Transverse colon (tissue), 4 donors: Measurements from ENCODE around the gene KIZ. TPM values are rescaled to one million over a fixed set of nuclear protein-coding genes. Genes with fewer than 3 reads are reported as not detected.

ENCODE experiments used
- DNase-seq: peaks from one replicate; pipeline ENCODE4 v3.0.0-alpha.2; 2019
- H3K27ac ChIP-seq, 4 donors: fragments of 200-600 bp; sonication (generic); 2 replicates each; pipeline ENCODE4 v1.5.1; 2016 to 2018; ENCODE audit warnings: inconsistent platforms in 4 of 4
- H3K27me3 ChIP-seq: fragments of 200-600 bp; sonication (generic); 2 replicates; pipeline ENCODE4 v1.5.1; 2017; ENCODE audit warnings: inconsistent platforms
- H3K36me3 ChIP-seq, 4 donors: fragments of 200-600 bp; sonication (generic); 2 replicates each; pipeline ENCODE4 v1.5.1; 2017 to 2019; ENCODE audit warnings: inconsistent platforms in 4 of 4
- H3K4me1 ChIP-seq, 4 donors: fragments of 200-600 bp; sonication (generic); 2 replicates each; pipeline ENCODE4 v1.5.1; 2017 to 2020; ENCODE audit warnings: inconsistent platforms in 4 of 4
- H3K4me3 ChIP-seq, 4 donors: fragments of 200-600 bp; sonication (generic); 1 replicate in 1 of 4; 2 replicates in 3 of 4; pipeline versions ENCODE4 v1.5.1 to v1.6.1; 2017 to 2019; ENCODE audit warnings: inconsistent platforms in 4 of 4
- H3K9me3 ChIP-seq, 2 donors: fragments of 200-600 bp; sonication (generic); 2 replicates each; pipeline ENCODE4 v1.5.1; 2017 to 2019; ENCODE audit warnings: inconsistent platforms in 2 of 2
- CTCF ChIP-seq, 5 experiments: fragments of 200-600 bp in 3 of 5; fragments of 450-650 bp in 2 of 5; sonication (generic) in 3 of 5; IDR thresholded peaks; 1 replicate in 2 of 5; 2 replicates in 3 of 5; pipeline ENCODE4 v1.5.1; 2016 to 2017; ENCODE audit warnings: antibody characterized with exemption in 5 of 5, inconsistent platforms in 3 of 5, mild to moderate bottlenecking in 2 of 5, moderate library complexity in 1 of 5
- EP300 ChIP-seq: sonication (generic); formaldehyde crosslinking; IDR thresholded peaks from one replicate; pipeline ENCODE4 v1.6.1; 2017; ENCODE audit warnings: antibody characterized with exemption, low read depth
- POLR2A ChIP-seq: fragments of 450-650 bp; IDR thresholded peaks from one replicate; pipeline ENCODE4 v1.6.1; 2016; ENCODE audit warnings: antibody characterized with exemption, mild to moderate bottlenecking, moderate library complexity
- POLR2AphosphoS5 ChIP-seq, 3 donors: sonication (generic); formaldehyde crosslinking; IDR thresholded peaks; one replicate each; pipeline ENCODE4 v1.6.1; 2016; ENCODE audit warnings: antibody characterized with exemption in 3 of 3
- WGBS, 2 donors: methylation state at CpG; one replicate each; pipeline ENCODE4 v1.1.5; 2018; ENCODE audit warnings: low coverage in 1 of 2; 5-methylcytosine and 5-hydroxymethylcytosine counted together
- in situ Hi-C, 4 donors: fragments of 200-750 bp; cut with MboI; loops; one replicate each; pipeline versions ENCODE4 v1.15.0 to v1.15.1; 2017; ENCODE audit warnings: low sequenced_read_pairs in 3 of 4, low pct_ligation_motif_present in 1 of 4, low pct_unique_long_range_greater_than_20kb in 1 of 4
- intact Hi-C: fragments of 100-400 bp; cut with DNase I; formaldehyde crosslinking; loops from one replicate; pipeline ENCODE4 v1.15.1; 2023; ENCODE audit warnings: low total_unique reads
- total RNA-seq, 4 donors: library from RNA; depleted of rRNA; stranded (reverse); fragments of >200 nt; gene quantifications; one replicate each; pipeline ENCODE4 v1.1.0, GENCODE V29; 2016

The KIZ gene
- total RNA-seq, 4 donors from 2014 or later: 24.3 to 95.9 (median 36.9) TPM

- no peak overlapping the region for H3K27ac ChIP-seq
- DNase-seq: peak; percentile 47
- intact Hi-C loops (no loop called here), in situ Hi-C loops (no loop called here)
- no peaks in the 10 kb centered on the region for H3K36me3 ChIP-seq
- no peaks in the 10 kb centered on the region for H3K9me3 ChIP-seq
- peak overlapping the region in 3 of 4 donors; percentile 2 to 57 (median 20) for H3K4me3 ChIP-seq
- TF ChIP-seq POLR2A (no peak), POLR2AphosphoS5 (IDR thresholded peaks at IDR 0.05) (no peak), CTCF (IDR thresholded peaks at IDR 0.05) (no peak), EP300 (no peak)
- H3K4me1 ChIP-seq: peaks cover 6 to 46% (median 39%) of the 10 kb centered on the region in 4 donors
- H3K27me3 ChIP-seq: peaks cover 100% of the 10 kb centered on the region
- WGBS, 2 donors: 0 to 2% methylated on average over 3 to 38 of the region's 38 CpGs
Measured at GRCh38 chr20:21102603-21103311, 23.1 kb upstream of the KIZ start.

- in situ Hi-C loops (no loop called here), intact Hi-C loops (no loop called here)
- H3K4me3 ChIP-seq: no peak overlapping the region
- 21 to 22% methylated on average over 5 to 32 of the region's 32 CpGs for WGBS, 2 donors
- H3K36me3 ChIP-seq: no peaks in the 10 kb centered on the region
- H3K27ac ChIP-seq: no peak overlapping the region
- TF ChIP-seq EP300 (no peak), POLR2AphosphoS5 (IDR thresholded peaks at IDR 0.05) (no peak), CTCF (IDR thresholded peaks at IDR 0.05) (no peak), POLR2A (no peak)
- H3K27me3 ChIP-seq: peaks cover 100% of the 10 kb centered on the region
- H3K4me1 ChIP-seq: peaks cover 6 to 46% (median 39%) of the 10 kb centered on the region in 4 donors
- no peak for DNase-seq
- no peaks in the 10 kb centered on the region for H3K9me3 ChIP-seq
Measured at GRCh38 chr20:21103582-21104465, 22.1 kb upstream of the KIZ start.

- intact Hi-C loops (no loop called here), in situ Hi-C loops (no loop called here)
- Histone ChIP-seq H3K4me3 (no peak overlapping the region), H3K9me3 (no peaks in the 10 kb centered on the region), H3K27ac (no peak overlapping the region), H3K27me3 (peaks cover 100% of the 10 kb centered on the region), H3K36me3 (no peaks in the 10 kb centered on the region), H3K4me1 (peaks cover 6 to 46% (median 39%) of the 10 kb centered on the region in 4 donors)
- WGBS, 2 donors: 41% methylated on average over 5 of the region's 5 CpGs; no CpG with 5 or more reads in 1 of the 2 donors
- TF ChIP-seq POLR2AphosphoS5 (IDR thresholded peaks at IDR 0.05): no peak
- DNase-seq: no peak
Measured at GRCh38 chr20:21104466-21104761, 21.5 kb upstream of the KIZ start.

- peaks cover 6 to 43% (median 37%) of the 10 kb centered on the region in 4 donors for H3K4me1 ChIP-seq
- in situ Hi-C loops (no loop called here), intact Hi-C loops (no loop called here)
- H3K36me3 ChIP-seq: no peaks in the 10 kb centered on the region
- H3K9me3 ChIP-seq: no peaks in the 10 kb centered on the region
- H3K27me3 ChIP-seq: peaks cover 100% of the 10 kb centered on the region
- no peak for TF ChIP-seq POLR2AphosphoS5 (IDR thresholded peaks at IDR 0.05)
- no peak for TF ChIP-seq CTCF (IDR thresholded peaks at IDR 0.05)
- TF ChIP-seq EP300: no peak
- no peak for TF ChIP-seq POLR2A
- H3K27ac ChIP-seq: no peak overlapping the region
- no peak for DNase-seq
- H3K4me3 ChIP-seq: no peak overlapping the region
- 18% methylated on average over 14 of the region's 16 CpGs; no CpG with 5 or more reads in 1 of the 2 donors for WGBS, 2 donors
Measured at GRCh38 chr20:21104921-21105320, 21.0 kb upstream of the KIZ start.
